NCI-H446 (cell line): ENCODE results near the gene CLSTN2.

Experiments
- DNase-seq, 2 experiments: peaks; one replicate each; lab custom pipeline; 2025; lab: John Stamatoyannopoulos, UW

The CLSTN2 gene

GRCh38 chr3:139935016-139935865, at the start of gene CLSTN2:
Gene CLSTN2, plus strand, starts transcription at chr3:139935185.
- peak; percentile 79 to 93 for DNase-seq

GRCh38 chr3:139887431-139887830, 47.6 kb upstream of the CLSTN2 start:
- DNase-seq, result no peak

DNA sequence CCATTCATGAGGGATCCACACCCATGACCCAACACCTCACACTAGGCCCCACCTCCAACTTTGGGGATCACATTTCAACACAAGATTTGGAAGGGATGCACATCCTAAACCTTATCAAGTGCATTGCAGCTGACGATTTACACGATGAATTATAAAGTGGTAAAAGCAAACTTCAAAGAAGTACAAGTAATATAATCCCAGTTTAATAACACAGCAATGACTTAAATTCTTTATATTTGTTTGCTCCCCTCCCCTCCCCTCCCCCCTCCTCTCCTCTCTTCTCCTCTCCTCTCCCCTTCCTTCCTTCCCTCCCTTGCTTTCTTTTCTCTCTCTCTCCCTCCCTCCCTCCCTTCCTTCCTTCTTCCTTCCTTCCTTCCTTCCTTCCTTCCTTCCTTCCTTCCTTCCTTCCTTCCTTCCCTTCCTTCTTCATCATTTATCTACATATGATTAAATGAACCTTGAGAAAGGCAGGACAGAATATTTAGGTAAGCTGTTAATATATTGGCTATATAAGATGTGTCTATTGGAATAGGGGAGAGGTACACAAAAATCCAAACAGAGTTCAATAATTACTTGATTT, 46.3 kb upstream of the CLSTN2 start:
- DNase-seq, result no peak

DNA sequence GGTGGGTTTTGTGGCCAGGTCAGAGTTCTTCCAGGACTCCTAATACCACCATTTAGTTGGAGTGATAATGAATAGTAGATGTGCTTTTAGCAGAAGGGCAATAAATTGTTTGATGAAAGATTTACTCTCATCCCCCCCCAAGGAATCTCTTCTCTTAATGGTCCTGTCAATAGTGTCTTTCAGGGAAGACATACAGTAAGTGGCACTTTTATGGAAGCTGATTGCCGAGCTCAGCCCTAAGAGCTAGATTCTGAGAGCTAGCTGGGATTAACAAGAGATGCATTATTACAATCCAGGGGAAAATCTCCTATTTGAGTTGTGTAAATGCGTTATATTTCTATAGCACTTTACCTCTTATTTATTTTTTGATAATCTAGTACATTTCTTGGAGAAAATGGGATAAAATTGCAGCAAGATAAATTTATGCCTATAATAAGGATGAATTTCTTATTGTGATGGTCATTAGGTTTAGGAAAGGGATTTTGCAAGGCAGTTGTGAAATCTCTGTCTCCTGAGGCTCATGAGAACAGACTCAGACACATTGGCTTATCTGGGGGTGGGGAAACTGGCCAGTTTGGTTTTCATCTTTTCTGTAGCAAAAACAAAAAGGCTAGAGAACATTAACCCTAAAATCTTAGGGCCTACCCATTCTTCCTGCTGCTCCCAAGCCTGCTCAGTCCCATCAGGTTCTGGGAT, 41.6 kb upstream of the CLSTN2 start:
- no peak for DNase-seq

DNA sequence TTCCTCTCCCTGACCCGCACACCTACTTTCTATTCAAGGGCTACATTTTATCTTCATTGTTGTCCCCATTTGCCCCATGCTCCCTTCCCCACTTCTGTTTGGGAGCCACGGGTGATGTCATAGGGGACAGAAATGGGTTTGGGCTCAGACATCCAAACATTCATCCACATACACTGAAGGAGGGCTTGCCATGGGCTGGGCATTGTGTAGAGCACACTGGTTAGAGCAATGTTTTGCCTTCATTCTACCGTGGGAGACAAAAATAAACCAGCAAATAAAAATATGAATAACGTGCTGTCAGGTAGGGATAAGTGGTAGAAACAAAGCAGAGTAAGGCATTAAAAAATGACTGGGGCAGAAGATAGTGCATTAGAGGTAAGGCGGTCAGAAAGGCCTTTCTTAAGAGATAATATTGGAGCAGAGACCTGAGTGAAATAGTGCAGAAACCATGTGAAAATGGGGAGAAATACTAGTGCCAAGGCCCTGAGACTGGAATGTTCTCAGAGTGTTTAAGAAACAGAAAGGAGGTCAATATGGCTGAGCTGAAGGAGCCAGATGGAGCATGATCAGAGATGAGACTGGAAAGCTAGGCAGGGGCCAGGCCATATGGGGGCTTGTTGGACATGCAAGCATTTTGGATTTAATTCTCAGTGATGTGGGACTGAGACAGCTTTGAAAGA, 40.9 kb upstream of the CLSTN2 start:
- DNase-seq, result peak in 1 of 2 experiments; percentile 92

- peak; percentile 22 to 92 for DNase-seq
Observed at GRCh38 chr3:139894643-139894989, 40.4 kb upstream of the CLSTN2 start.

DNA sequence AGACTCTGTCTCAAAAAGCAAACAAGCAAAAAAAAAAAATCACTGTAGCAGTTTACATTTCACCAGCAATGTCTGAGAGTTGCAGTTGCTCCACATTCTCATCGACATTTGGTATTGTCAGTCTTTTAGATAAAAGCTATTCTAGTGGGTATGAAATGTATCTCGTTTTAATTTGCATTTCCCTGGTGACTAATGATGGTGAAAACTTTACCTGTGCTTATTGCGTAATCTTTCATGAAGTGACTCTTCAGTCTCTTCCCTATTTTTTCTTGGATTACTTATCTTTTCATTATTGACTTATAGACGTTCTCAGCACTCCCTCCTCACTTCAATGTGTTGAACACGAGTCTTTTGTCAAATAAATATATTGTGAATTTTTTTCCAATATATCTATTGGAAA, 37.2 kb upstream of the CLSTN2 start:
- DNase-seq, result no peak

GRCh38 chr3:139906418-139906817, 28.6 kb upstream of the CLSTN2 start:
- DNase-seq, result peak in 1 of 2 experiments; percentile 18

GRCh38 chr3:139909811-139910210, 25.2 kb upstream of the CLSTN2 start:
- no peak for DNase-seq

DNA sequence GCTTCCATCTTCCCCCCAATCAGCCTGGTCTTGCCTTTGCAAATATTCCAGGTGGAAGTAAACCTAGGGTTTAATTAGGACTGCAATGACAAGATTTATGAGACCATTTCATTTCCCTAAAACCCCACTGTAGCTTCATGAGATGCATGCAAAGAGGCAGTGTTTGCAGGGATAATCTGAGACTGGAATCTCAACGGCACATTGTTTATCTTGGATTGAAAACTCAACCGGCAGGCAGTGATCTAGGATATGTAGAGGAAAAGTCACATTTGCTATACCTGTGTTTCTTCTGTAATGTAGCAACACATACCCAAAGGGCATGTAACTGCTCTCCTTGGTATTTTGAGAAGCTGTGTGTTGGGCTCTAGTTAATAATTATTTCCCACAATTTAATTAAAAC, 18.7 kb upstream of the CLSTN2 start:
- DNase-seq, result no peak

GRCh38 chr3:139917226-139917785, 17.7 kb upstream of the CLSTN2 start:
- DNase-seq, result no peak

DNA sequence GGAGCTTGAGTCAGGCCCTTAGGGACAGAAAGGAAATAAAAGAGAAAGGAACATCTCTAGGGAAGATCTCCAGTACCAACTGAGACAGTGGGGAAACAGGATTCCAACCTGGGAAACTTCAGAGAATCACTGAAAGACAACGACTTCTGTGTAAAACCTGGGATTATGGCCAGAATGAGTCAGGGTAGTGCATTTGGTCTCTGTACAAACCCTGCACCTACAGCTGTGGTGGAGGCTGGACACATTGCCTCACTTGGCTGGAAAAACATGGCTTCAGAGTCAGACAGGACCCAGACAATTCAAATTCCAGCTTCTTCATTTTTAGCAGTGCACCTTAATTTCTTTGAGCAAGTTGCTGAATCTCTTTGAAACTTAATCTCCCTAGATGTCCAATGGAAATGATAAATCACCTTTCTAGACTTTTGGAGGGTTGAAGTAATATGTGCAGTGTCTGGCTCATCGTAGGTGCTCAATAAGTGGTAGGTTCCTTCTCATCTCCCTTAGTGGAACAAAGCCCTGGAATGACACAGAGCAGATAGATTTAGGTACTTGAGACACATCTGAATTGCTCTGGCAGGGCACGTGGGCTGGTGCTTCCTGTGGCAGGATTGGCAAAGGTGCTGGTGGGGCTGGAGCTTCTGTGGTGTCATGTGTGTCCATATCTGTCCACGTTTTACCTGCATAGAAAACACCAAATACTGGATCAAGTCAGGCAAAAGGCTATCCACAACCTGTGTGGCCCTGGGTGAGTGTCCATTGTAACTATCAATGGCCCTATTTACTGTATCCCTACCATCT, 6.1 kb upstream of the CLSTN2 start:
- DNase-seq, result peak in 1 of 2 experiments; percentile 41

GRCh38 chr3:139930211-139930610, 4.8 kb upstream of the CLSTN2 start:
- DNase-seq, result no peak

- DNase-seq, result no peak
Observed at GRCh38 chr3:139933766-139934165, 1.2 kb upstream of the CLSTN2 start.

GRCh38 chr3:139934613-139935015, 371 bp upstream of the CLSTN2 start:
- peak; percentile 79 to 90 for DNase-seq

GRCh38 chr3:139935866-139936817, 1.2 kb downstream of the CLSTN2 start:
- DNase-seq, result peak in 1 of 2 experiments; percentile 50

DNA sequence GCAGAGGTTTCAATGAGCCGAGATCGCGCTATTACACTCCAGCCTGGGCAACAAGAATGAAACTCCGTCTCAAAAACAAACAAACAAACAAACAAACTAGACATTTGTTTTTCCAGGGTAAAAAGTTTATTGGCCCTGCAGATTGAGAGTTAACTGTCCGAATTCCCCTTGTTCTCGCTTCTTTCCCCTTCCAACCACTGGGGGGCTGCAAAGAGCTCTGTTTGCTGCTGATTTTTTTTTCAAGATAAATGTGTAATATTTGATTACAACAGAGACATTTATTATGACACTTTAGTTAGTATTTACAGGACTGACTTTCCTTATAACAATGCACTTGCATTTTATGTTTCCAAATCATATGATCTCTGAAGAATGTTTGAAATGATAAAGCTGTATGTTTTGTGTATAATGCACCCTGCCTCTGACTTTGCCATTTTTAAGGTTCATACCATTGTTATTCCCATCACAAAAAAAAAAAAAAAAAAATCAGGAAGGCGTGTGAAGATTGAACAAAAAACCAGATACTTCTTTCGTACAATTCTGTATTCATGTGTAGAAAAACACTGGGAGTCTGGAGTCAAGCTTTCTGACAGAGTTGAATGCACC, 2.8 kb downstream of the CLSTN2 start:
- peak; percentile 65 to 73 for DNase-seq

DNA sequence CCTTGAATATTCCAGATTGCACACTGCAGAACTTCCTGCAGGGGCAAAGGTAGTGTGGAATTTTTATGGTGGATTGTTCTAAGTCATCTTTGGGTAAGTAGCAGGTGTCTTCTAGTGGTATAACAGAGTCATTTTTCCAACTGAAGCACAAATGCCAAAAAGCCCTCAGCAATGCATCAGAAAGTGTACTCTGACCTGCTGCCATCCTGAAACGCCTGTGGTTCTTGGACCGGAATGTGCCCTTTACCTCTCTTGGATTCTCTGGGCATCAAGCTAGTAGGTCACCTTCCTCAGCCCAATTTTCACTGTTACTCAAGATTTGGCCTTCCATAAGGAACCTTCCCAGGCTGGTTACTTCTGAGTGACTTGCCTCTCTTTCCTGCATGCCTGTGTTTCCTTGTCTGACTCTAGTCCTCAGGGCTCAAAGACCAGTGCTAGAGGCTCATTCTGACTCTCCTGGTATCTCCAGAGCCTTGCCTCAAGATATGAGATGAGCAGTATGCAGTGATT, 4.8 kb downstream of the CLSTN2 start:
- no peak for DNase-seq

- DNase-seq, result no peak
Observed at GRCh38 chr3:139940622-139941021, 5.6 kb downstream of the CLSTN2 start.
